ENCODE measurements around the gene WNT10A.

DNA sequence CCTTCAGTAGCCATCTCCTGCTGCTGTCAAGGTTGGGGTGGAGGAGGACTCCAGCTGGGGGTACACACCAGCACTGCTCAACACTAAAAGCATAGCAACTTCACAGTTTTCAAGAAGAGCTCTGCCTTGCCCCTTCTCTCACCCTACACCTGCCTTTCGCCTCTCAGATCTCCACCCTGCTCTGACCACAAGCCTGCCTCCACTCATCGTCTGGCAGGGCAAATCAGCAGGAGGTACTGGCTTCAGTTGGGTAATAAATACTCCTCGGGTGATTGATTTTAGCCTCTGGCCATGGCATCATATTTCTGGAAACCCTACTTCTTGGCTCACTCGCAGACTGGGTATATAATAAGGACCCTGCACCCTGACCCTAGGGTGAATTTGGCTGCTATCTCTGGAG lies 46.0 kb upstream of the WNT10A start:
- TF ChIP-seq GATA3 (IDR thresholded peaks at IDR 0.05; ENCODE audit: low read depth, low read length) (no peak), GATA2 (IDR thresholded peaks at IDR 0.05; ENCODE audit: low read depth, low read length) (no peak)

All from SH-SY5Y (cell line).